ENCODE measurements around the gene TRIM34.
"Not testable (repeated sequence)": the region's sequence is repeated elsewhere in the genome, so short reads cannot be mapped to it uniquely, and the experiment has no call there.

Gene TRIM34

GRCh38 chr11:5624489-5625279 lies at the start of gene TRIM34:
Gene TRIM34 (plus strand): TSS chr11:5625001. CDS start chr11:5632332, 7,331 bp downstream.
- peak; percentile 84 for DNase-seq

- no peak for DNase-seq
These were observed 49.6 kb upstream of the TRIM34 start for GRCh38 chr11:5575152-5575551.

- DNase-seq = no peak
These were observed 47.7 kb upstream of the TRIM34 start for GRCh38 chr11:5577101-5577500.

GRCh38 chr11:5580577-5580976 lies 44.2 kb upstream of the TRIM34 start, which contains the start of gene OR52B6:
Gene OR52B6 (plus strand): TSS chr11:5580877. CDS start chr11:5580877, 0 bp downstream.
- no peak for DNase-seq

GRCh38 chr11:5581014-5581413 lies 43.8 kb upstream of the TRIM34 start:
- DNase-seq = no peak

GRCh38 chr11:5584458-5584857 lies 40.3 kb upstream of the TRIM34 start:
- DNase-seq = not testable (repeated sequence)

- not testable (repeated sequence) for DNase-seq
These were observed 34.9 kb upstream of the TRIM34 start for GRCh38 chr11:5589906-5590305.

GRCh38 chr11:5591613-5592012 lies 33.2 kb upstream of the TRIM34 start:
- DNase-seq = no peak

GRCh38 chr11:5592615-5593014 lies 32.2 kb upstream of the TRIM34 start:
- no peak for DNase-seq

- DNase-seq = no peak
These were observed 31.7 kb upstream of the TRIM34 start for GRCh38 chr11:5593146-5593545.

- peak; percentile 16 for DNase-seq
These were observed 28.1 kb upstream of the TRIM34 start, which contains the start of gene TRIM6 for GRCh38 chr11:5596607-5597201. Gene TRIM6 (plus strand): TSS chr11:5596637. CDS start chr11:5596898, 261 bp downstream.

- DNase-seq = no peak
These were observed 26.8 kb upstream of the TRIM34 start for GRCh38 chr11:5597953-5598352.

- DNase-seq = peak; percentile 67
These were observed 24.4 kb upstream of the TRIM34 start for GRCh38 chr11:5600374-5600851.

GRCh38 chr11:5602791-5603190 lies 22.0 kb upstream of the TRIM34 start:
- DNase-seq = not testable (repeated sequence)

GRCh38 chr11:5603326-5603725 lies 21.5 kb upstream of the TRIM34 start:
- DNase-seq = no peak

- DNase-seq = no peak
These were observed 19.9 kb upstream of the TRIM34 start for GRCh38 chr11:5604896-5605295.

GRCh38 chr11:5605849-5606248 lies 19.0 kb upstream of the TRIM34 start:
- DNase-seq = no peak

GRCh38 chr11:5608808-5609207 lies 16.0 kb upstream of the TRIM34 start:
- DNase-seq = no peak

GRCh38 chr11:5610446-5610845 lies 14.4 kb upstream of the TRIM34 start:
- DNase-seq = no peak

GRCh38 chr11:5611627-5612026 lies 13.2 kb upstream of the TRIM34 start:
- DNase-seq = no peak

- DNase-seq = no peak
These were observed 6.0 kb upstream of the TRIM34 start for GRCh38 chr11:5618807-5619206.

GRCh38 chr11:5620651-5621521 lies 3.9 kb upstream of the TRIM34 start:
- no peak for DNase-seq

- DNase-seq = no peak
These were observed 3.2 kb upstream of the TRIM34 start for GRCh38 chr11:5621580-5621979.
